ENCODE measurements around the gene ALKBH8. TPM values are rescaled to one million over a fixed set of nuclear protein-coding genes. Genes with fewer than 3 reads are reported as not detected.

ALKBH8 gene, protein sequence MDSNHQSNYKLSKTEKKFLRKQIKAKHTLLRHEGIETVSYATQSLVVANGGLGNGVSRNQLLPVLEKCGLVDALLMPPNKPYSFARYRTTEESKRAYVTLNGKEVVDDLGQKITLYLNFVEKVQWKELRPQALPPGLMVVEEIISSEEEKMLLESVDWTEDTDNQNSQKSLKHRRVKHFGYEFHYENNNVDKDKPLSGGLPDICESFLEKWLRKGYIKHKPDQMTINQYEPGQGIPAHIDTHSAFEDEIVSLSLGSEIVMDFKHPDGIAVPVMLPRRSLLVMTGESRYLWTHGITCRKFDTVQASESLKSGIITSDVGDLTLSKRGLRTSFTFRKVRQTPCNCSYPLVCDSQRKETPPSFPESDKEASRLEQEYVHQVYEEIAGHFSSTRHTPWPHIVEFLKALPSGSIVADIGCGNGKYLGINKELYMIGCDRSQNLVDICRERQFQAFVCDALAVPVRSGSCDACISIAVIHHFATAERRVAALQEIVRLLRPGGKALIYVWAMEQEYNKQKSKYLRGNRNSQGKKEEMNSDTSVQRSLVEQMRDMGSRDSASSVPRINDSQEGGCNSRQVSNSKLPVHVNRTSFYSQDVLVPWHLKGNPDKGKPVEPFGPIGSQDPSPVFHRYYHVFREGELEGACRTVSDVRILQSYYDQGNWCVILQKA
- 6.6 to 9.4 TPM (median 8.2 TPM) in 5 replicates for total RNA-seq (2022; extraction: Qiagen RNA extraction; ENCODE audit: low read depth)

DNA sequence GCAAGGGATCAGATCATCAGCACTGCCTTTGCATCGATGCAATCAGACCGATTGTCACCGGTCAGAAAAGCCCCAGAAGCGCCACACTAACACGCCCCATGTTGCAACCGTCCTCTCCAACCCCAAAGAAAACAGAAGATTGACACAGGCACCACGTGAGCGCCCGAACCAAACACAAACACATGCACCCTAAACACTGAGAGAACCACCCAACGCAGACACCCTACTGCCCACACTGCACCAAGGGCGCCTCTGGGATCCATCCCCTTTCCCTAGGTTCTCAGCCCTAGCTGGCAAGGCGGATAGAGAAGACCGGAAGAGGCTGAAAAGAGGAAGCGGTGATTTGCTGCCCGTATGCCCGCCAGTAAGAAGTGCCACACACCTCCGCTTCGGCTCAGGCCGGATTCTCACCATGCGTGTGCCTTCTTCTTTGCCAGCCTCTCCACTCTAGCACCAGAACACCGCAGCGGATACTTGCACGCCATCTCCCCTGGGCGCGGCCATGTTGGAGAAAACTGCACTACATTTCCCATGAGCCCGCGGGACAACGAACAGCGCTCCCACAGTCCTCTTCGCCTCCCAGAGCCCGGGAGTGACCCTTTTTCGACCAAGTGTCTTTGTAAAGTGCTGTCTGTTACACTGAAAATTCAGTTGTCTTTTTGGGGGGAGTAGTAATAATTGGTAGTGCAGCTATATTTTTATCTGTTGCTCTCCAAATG is at the start of gene ALKBH8:
Gene ALKBH8 (minus strand): TSS at position 517 of the 719 bp plus-strand sequence. CDS start 4,842 bp downstream, outside the sequence.

GRCh38 chr11:107590460-107591377 is 25.2 kb upstream of the ALKBH8 start, which contains the start of gene ELMOD1:
Gene ELMOD1 (plus strand): TSS chr11:107591147. CDS start chr11:107618190, 27,043 bp downstream.

DNA sequence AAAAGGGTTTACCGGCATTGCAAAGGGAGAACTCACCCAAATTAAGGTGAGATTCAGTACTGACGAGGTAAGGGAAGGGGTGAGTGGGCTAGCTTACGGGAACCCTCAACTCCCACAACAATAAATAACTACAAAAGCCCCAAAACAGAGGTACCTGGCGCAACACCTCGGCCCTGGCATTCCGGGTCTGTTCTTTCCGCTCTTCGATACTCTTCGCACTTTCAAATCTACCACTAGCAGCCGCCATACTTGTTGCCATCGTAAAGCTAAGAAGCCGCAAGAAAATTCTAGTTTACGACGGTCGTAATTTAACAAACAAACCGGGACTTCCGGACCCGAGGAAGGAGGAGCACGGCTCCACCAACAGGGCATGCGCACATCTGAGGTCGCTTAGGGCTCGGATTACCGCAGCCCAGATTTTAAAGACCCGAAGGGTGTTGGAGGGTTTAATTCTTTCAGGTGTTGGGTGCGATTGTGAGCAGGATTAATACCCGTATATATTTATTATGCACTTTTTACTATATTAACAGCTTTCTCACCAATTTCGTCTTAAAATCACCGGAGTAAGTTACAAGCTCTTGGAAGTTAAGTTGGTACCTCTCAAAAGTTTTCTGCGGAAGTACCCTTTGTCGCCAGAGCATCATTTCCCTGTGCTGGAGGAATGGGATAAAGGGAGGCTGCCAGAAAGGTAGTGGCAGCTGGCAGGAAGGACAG is 107.8 kb downstream of the ALKBH8 start, which contains the start of gene CWF19L2:
Gene CWF19L2 (minus strand): TSS at position 268 of the 714 bp plus-strand sequence. CDS start 9 bp downstream, at position 259.

Other genes with a start within 250 kb of the ALKBH8 start
- 2.8 to 4.1 TPM (median 3.8 TPM) in 5 replicates for gene CWF19L2, start 107.9 kb downstream of the ALKBH8 start, total RNA-seq (2022; extraction: Qiagen RNA extraction; ENCODE audit: low read depth)
- 0.06 to 0.31 TPM (median 0.15 TPM) in 5 replicates for gene ELMOD1, start 25.4 kb upstream of the ALKBH8 start, total RNA-seq (2022; extraction: Qiagen RNA extraction; ENCODE audit: low read depth)
- gene SLN, start 146.3 kb upstream of the ALKBH8 start, total RNA-seq (2022; extraction: Qiagen RNA extraction; ENCODE audit: low read depth), result 0.52 to 2.1 TPM (median 1.6 TPM) in 5 replicates